ENCODE results near the gene TRIM36.

DNA sequence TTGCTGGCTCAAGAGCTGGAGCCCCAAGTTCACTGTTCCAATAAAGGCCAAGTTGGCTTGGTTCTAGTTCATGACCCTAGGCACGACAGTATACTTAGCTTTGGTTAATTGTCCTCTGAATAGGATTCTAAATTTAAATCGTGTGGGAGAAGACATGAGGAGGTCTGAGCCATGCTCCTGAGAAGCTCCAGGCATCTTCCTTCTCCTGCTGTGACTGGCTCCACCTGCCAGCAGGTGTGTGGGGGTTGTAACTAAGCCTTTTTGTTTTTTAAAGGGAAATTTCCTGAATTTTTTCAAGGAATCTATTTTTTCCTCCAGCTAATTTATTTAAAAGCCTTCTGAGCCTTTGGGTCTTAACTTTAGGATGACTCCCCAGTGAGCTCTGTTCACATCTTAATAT, 20.2 kb upstream of the TRIM36 start:
- TF ChIP-seq, protein P1, sequence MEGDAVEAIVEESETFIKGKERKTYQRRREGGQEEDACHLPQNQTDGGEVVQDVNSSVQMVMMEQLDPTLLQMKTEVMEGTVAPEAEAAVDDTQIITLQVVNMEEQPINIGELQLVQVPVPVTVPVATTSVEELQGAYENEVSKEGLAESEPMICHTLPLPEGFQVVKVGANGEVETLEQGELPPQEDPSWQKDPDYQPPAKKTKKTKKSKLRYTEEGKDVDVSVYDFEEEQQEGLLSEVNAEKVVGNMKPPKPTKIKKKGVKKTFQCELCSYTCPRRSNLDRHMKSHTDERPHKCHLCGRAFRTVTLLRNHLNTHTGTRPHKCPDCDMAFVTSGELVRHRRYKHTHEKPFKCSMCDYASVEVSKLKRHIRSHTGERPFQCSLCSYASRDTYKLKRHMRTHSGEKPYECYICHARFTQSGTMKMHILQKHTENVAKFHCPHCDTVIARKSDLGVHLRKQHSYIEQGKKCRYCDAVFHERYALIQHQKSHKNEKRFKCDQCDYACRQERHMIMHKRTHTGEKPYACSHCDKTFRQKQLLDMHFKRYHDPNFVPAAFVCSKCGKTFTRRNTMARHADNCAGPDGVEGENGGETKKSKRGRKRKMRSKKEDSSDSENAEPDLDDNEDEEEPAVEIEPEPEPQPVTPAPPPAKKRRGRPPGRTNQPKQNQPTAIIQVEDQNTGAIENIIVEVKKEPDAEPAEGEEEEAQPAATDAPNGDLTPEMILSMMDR (IDR thresholded peaks at IDR 0.05): no peak
- TF ChIP-seq POLR2A (IDR thresholded peaks at IDR 0.05) (no peak), EP300 (IDR thresholded peaks at IDR 0.05) (no peak)

Data from tibial nerve (tissue), 4 donors.